GM21447 (cell line): ENCODE data around the gene USP14.

Experiments used
- ATAC-seq: cut with Tn5 transposase; IDR thresholded peaks from one replicate; pipeline ENCODE4 v1.9.1; 2021; ENCODE audit not compliant: unreplicated experiment

USP14 gene

DNA sequence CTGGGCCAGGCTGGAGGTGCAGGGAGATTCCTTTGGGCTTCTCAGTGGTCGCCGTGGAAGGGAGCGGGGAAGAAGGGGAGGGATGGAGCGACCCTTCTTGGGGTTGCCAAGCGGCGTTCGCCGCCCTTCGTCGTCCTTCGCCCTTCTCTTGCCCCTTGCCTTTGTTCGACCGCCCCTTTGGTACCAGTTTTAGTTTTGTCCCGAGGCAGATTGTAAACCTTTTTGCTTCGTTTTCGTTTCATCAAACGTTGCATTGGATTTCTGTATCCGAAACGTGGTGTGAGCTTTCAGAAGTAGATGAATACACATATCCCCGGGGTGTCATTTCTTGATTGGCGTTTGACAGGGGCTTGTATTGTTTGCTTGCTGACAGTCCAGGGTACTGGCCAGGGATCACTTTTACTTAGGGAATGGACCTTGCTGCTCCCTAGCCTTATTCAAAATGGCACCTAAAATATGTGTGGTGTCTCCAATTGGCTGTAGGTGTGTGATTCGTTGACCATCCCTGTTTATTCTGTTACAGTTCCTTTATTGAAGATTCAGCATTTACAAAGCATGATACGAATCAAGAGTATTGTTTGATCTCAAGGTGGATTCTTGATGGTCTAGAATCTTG lies 788 bp downstream of the USP14 start:
- ATAC-seq = no peak

DNA sequence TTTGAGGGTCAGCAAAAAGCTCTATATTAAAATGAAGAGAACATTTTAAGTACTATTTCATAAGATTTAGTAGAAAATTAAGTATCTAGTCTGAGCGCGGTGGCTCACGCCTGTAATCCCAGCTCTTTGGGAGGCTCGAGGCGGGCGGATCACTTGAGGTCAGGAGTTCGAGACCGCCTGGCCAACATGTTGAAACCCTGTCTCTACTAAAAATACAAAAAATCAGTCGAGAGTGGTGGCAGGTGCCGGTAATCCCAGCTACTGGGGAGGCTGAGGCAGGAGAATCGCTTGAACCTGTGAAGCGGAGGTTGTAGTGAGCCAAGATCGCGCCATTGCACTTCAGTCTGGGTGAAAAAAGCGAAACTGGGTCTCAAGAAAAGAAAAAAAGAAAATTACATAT lies 1.6 kb downstream of the USP14 start:
- ATAC-seq = no peak

DNA sequence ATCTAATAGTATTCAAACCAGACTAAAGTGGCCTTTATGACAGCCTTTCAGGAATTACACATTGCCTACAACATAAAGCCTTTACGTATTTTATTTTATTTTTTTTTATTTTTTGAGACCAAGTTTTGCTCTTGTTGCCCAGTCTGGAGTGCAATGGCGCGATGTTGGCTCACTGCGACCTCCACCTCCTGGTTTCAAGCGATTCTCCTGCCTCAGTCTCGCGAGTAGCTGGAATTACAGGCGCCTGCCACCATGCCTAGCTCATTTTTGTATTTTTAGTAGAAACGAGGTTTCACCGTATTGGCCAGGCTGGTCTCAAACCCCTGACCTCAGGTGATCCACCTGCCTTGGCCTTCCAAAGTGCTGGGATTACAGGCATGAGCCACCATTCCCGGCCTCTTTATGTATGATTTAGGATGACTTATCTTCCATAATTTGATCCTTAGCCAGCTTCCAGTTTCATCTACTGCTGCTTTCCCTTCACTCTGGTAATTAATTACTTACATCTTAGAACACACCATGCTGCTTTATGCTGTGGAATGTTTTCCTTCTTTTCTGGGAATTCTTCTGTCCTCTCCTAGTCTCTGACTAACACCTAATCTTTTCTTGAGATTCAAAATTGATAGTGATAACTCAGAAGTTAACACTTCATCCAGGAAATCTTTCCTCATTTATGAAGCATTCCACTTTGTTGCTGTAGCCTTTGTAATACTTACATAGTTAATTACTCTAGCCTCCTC lies 2.6 kb downstream of the USP14 start:
- no peak for ATAC-seq

DNA sequence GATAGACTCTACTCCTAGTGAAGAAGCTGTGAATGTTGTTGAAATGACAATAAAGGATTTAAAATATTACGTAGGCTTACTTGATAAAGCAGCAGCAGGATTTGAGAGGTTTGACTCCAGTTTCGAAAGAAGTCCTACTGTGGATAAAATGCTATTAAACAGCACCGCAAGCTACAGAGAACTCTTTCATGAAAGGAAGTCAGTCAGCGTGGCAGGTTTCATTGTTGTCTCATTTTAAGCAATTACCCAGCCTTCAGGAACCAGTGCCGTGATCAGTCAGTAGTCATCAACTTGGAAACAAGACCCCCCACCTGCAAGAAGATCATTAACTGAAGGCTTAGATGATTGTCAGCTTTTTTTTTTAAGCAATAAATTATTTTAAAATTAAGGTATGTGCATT lies 14.0 kb downstream of the USP14 start:
- no peak for ATAC-seq

GRCh38 chr18:179499-179898 lies 21.1 kb downstream of the USP14 start:
- ATAC-seq = no peak

DNA sequence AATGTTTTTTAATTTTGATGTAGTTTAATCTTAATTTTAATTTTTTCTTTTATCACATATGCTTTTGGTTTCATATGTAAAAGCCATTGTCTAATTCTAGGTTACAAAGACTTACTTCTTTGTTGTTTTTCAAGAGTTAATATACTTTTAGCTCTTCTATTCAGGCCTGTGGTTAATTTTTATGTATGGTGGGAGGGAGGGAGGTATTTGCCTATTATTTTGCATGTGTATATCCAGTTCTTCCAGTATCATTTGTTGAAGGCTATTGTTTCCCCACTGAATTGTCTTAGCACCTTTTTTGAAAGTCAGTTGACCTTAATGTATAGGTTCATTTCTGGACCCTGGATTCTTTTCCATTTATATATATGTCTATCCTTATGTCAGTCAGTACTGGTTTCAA lies 23.4 kb downstream of the USP14 start:
- no peak for ATAC-seq

DNA sequence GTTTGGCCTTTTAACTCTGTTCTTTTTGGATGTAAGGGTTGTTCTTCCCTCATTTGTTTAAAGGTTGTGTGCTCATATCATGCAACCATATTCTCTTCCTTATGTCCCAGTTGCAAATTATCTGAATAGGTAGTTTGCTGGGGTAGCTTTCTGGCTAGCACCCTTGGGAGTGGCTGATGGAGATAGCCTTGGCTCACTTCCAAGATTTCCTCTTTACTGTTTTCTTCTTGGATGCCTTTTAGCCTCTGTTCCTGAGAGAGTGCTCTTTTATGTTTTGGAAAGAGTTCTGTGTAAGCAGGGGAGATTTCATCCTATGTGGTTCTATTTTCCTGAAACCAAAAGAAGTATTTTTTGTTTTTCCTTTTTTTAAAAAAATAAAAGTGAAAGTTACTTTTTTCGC lies 25.4 kb downstream of the USP14 start:
- no peak for ATAC-seq

GRCh38 chr18:189254-189653 lies 30.9 kb downstream of the USP14 start:
- ATAC-seq = no peak

DNA sequence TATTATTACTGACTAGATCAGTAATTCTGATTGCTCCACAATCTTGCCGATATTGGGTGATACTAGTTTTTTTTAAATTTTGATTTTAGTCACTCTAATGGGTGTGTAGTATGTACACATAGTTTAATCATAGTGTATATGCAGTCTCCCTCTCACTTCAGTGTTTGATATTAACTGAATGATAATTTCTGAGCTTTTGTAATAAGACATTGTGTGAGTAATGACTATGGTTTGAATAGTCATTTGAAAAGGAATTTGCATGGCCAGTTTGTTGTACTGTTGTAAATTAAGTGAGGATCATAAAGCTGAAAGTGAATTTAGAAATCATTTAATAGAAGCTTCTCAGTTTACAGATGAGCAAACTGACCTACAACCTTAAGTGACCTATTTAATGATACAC lies 33.4 kb downstream of the USP14 start:
- ATAC-seq = no peak

DNA sequence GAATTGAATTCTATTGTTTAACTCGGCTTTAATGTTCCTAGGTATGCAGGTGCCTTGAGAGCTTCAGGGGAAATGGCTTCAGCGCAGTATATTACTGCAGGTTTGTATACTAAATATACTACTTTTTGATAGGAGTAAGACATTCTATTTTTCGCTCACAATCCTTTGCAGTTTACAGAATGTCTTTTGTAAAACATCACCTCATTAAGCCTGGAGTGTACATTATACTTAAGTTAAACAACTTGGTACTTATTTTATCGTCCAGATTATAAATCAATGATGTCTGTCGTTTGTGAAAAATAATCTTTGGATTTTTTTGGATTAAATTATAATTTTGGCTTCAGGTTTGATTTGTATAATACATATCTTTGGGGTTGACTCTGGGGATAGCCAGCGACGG lies 34.4 kb downstream of the USP14 start:
- ATAC-seq = no peak

- no peak for ATAC-seq
These were observed 37.3 kb downstream of the USP14 start for GRCh38 chr18:195651-196050.

GRCh38 chr18:199214-199613 lies 40.9 kb downstream of the USP14 start:
- no peak for ATAC-seq

DNA sequence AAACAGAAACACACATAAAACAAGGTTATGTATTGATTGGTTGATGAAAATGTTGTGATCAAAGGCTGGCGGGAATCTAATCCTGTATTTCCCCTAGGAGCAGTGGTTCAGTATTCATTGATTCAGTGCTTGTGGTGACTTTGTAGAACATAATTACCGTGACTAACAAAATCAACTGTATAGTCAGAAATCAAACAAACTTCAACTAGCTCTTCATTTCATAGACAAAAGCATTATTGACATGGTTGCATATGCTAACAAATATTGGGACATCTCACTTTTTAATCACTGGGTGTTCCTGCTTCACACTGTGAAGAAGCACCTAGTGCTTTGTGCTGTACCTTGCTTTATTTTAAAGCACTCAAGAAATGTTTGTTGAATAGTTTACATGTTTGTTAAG lies 41.4 kb downstream of the USP14 start:
- ATAC-seq = no peak

DNA sequence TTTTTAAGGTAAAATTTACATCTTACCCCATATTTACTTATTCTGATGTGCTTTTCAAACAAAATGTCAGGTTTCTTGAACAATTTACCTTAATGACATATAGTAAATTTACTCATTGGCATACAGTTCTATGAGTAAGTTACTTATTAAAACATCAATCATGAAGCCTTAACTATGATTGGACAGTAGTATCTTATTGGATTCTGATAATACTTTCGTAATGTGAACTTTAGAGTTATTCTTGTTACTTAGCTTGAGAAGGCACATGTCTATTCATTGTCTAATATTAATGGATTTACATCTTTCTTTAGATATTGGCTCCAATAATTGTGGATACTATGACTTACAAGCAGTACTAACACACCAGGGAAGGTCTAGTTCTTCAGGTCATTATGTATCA lies 51.7 kb downstream of the USP14 start:
- ATAC-seq = no peak

- no peak for ATAC-seq
These were observed 52.4 kb downstream of the USP14 start for GRCh38 chr18:210733-211132.

DNA sequence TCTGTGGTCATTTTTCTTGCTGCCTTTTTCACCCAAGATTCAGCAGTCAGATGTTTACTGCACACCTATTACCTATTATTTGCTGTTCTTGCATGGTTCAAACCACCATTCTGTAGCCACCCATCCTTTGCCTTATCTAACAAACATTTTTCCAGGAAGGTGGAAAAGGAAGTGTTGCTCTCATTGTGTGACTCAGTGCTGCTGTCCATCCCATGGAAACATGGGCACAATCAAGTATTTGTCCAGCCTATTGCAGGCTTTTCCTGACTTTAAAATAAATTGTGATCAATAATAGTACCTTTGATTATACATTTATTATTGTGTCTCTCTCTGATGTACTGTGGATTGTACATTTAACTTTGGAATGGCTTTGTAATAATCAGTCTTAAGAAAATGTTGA lies 53.2 kb downstream of the USP14 start:
- ATAC-seq = no peak

GRCh38 chr18:212780-213179 lies 54.4 kb downstream of the USP14 start:
- no peak for ATAC-seq

DNA sequence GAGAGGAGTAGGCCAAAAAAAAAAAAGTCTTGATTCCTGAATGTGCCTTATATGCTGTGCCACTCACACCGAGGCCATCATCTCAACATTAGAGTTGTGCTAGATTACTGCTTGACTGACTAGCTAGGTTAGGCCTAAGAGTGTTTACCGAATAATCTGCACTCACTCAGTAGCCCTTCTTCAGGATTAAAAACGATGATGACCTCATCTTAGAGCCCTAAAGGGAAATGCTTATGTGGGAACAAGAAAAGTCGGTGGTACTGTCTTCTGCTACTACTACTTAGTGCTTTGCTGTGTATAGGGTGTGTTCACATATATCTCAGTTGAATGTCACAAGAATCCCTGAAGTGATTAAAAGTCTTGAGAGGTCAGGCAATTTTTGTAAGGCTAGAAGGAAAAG lies 55.1 kb downstream of the USP14 start:
- ATAC-seq = no peak

GRCh38 chr18:213966-214365 lies 55.6 kb downstream of the USP14 start:
- ATAC-seq = no peak

DNA sequence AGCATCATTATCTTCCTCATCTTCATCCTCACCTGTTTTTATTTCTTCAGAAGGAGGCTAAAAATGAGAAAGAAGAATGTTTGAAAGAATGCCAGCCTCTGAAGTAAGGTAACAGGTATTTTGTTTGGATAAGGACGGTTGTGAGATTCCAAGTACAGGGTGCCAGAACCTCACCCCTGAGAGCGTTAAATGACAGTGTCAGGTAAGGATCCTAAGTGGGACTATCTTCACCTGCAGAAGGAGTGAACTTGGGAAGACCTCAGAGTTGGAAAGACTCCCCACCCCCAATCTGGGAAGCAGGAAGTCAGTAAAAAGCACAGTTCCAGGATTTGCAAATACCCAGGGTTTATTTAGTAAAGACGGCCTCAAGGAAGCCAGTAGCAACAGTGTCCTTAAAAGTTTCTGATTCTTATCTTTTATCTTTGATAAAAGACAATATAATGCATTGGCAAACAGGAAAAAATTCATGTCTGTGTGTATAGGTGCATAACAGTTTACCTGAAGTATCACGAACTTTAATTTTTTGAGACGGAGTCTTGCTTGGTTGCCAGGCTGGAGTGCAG lies 57.2 kb downstream of the USP14 start:
- ATAC-seq = no peak

DNA sequence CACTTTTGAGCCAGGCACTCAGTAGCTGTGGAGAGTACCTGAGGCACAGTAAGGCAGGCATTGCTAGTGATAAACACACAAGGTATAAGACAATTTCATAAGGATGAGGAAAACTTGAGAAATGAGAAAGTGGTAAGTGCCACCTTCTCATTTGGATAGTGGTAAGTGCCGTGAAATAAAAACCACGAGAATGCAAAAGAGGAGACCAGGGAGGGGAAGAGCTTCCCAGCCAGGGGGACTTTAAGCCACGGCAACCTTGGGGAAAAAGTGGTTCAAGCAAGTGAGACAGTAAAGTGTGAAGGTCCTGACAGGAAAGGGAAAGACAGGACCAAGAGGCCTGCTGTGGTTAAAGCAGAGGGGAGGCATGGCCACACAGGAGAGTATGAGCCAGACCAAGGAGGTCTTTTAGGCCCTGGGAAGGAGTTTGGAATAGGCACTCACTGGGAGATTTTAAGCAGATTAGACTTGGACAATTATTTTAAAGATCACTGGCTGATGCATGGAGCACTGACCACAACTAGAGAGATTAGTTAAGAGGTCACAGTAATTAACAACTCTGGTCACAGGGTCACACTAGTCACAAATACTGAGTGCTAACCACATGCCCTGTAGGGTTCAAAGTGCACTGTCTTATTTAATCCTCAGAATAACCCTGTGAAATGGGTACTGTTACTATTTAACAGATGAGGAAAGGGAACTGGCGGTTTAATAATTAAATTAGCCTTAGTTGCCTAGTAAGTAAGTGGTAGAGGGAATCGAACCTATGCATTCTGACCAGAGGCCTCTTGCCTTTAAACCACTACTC lies 59.4 kb downstream of the USP14 start:
- no peak for ATAC-seq

DNA sequence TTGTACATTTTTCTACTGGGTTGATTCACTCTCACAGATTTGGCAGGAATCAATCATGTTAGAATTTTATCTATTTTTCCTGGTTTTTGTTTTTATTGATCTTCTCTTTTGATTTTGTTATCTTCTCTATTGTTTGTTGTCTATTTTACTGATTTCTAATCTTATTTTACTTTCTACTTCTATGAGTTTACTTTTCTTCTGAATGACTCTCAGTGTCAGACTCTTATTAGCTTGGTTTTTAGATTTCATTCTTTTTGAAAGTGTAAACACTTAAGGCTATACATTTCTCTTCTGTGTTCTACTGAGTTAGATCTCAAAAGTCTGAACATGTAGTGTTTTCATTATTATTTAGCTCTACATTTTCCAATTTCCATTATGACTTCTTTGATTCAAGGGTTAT lies 62.4 kb downstream of the USP14 start:
- ATAC-seq = no peak
